Stimulated activated naive CD4-positive, alpha-beta T cell treated with Interleukin-2 at 50 U/mL for 16 hours (primary cell): ENCODE data around the gene IGSF10.
"Not testable (repeated sequence)": the region's sequence is repeated elsewhere in the genome, so short reads cannot be mapped to it uniquely, and the experiment has no call there.

Experiments
- DNase-seq: peaks from one replicate; lab custom pipeline; 2025; lab: John Stamatoyannopoulos, UW

The IGSF10 gene

GRCh38 chr3:151460774-151461450 lies at the start of gene IGSF10:
Gene IGSF10, minus strand, starts transcription at chr3:151461061. Its CDS starts 2,352 bp downstream, at chr3:151458709.
- no peak for DNase-seq

DNA sequence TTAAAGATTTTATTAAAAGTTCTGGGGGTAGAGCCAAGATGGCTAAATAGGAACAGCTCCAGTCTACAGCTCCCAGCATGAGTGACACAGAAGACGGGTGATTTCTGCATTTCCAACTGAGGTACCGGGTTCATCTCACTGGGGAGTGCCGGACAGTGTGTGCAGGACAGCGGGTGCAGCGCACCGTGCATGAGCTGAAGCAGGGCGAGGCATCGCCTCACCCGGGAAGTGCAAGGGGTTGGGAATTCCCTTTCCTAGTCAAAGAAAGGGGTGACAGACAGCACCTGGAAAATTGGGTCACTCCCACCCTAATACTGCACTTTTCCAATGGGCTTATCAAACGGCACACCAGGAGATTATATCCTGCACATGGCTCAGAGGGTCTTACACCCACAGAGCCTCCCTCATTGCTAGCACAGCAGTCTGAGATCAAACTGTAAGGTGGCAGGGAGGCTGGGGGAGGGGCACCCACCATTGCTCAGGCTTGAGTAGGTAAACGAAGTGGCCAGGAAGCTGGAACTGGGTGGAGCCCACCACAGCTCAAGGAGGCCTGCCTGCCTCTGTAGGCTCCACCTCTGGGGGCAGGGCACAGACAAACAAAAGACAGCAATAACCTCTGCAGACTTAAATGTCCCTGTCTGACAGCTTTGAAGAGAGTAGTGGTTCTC lies 48.7 kb upstream of the IGSF10 start:
- not testable (repeated sequence) for DNase-seq

DNA sequence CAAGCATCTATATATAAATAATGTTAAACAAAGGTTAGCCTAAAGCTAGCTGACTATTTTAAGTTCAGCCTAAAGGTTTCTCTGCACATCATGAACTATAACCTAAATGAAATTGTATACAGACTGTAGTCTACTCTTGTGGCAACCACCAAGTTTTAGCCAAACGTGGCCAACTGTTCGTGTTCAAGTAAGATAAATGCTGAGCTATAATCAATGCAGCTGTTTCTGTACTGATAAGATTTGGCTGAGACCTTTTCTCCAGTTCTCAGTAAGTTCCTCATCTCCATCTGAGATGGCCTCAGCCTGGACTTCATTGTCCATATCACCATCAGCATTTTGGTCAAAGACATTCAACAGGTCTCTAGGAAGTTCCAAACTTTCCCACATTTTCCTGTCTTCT lies 43.7 kb upstream of the IGSF10 start:
- DNase-seq = no peak

GRCh38 chr3:151503074-151503473 lies 42.2 kb upstream of the IGSF10 start:
- DNase-seq = no peak

- no peak for DNase-seq
Measured at GRCh38 chr3:151501923-151502632, 41.2 kb upstream of the IGSF10 start.

DNA sequence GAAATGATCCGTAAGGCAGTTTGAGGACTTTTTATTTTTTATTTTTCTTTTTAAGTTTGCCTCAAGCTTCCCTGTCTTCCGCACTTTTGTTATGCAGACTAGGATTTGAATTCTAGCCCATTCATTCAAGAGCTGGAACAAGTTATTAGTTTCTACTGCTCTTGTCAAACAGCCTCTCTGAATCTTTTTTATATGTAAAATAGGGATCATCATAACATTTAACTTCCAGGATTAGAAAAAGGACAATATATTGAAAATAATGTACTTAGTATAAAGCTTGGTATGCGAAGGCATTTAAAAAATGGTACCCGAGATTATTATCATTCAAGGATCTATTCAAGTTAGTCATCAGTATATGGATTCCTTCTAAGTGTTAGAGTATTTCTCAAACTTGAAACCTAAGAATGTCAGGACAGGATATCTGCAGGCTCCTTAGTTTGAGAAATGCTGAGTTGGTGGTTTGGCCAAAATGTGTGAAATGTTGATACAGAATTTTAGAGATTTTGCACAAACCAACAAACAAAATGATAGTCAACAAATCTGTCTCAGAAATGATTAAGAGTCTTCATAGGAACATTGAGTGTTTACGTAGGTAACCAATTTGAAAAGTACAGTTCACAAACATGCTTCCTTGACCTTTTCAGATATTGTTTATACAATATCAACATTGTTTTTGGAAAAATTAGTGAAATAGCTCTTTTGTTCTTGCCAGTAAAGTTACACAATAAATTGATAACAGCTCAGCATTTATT lies 40.5 kb upstream of the IGSF10 start:
- no peak for DNase-seq

DNA sequence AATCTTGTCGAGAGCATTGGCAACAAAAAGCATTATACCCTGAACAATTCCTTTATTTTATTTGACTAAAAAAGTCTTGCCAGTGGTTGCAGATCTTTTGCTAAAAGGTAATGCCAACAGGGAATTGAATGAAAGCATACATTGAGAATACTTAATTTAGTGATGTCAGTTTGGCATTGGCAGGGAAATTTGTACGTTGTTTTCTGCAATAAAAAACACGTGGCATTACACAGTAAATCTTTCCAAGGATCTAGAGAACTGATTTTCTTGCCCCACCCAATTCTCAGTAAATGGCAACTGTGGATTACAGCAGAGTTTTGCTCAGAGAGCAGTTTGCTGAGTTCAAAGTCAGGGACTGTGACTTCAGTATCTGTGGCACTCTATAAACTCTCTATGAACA lies 38.3 kb upstream of the IGSF10 start:
- DNase-seq = no peak

DNA sequence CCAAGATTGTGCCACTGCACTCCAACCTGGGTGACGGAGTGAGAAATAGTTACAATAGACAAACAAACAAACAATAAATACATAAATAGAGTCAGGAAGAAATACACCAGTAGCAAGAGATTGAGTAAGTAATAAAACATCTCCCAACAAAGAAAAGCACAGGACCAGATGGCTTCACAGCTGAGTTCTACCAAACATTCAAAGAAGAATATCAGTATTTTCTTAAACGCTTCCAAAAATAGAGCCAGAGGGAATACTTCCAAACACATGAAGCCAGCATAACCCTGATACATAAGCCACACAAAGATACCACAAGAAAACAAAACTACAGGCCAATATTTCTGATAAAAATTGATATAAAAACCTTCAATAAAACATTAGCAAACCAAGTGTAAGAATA lies 30.7 kb upstream of the IGSF10 start:
- no peak for DNase-seq

- not testable (repeated sequence) for DNase-seq
Measured at GRCh38 chr3:151487833-151488232, 27.0 kb upstream of the IGSF10 start.

DNA sequence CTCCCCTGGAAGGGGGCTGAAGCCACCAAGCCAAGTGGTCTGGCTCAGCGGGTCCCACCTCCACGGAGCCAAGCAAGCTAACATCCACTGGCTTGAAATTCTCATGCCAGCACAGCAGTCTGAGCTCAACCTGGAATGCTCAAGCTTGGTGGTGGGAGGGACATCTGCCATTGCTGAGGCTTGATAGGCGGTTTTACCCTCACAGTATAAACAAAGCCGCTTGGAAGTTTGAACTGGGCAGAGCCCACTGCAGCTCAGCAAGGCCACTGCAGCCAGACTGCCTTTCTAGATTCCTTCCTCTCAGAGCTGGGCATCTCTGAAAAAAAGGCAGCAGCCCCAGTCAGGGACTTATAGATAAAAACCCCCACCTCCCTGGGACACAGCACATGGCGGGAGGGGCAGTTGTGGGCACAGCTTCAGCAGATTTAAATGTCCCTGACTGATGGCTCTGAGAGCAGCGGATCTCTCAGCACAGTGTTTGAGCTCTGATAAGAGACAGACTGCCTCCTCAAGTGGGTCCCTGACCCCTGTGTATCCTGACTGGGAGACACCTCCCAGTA lies 23.2 kb upstream of the IGSF10 start:
- no peak for DNase-seq

DNA sequence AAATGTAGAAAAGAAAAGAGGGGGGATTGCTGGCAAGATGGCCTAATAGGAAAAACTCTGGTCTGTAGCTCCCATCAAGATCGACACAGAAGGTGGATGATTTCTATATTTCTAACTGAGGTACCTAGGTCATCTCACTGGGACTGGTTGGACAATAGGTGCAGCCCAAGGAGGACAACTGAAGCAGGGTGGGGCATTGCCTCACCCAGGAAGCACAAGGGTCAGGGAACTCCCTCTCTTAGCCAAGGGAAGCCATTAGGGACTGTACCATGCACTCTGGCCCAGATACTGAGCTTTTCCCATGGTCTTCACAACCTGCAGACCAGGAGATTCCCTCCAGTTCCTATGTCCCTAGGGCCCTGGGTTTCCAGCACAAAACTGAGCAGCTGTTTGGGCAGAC lies 22.6 kb upstream of the IGSF10 start:
- no peak for DNase-seq

- DNase-seq = no peak
Measured at GRCh38 chr3:151480492-151480891, 19.6 kb upstream of the IGSF10 start.

GRCh38 chr3:151479452-151479851 lies 18.6 kb upstream of the IGSF10 start:
- no peak for DNase-seq

GRCh38 chr3:151478335-151478697 lies 17.5 kb upstream of the IGSF10 start:
- DNase-seq = no peak

DNA sequence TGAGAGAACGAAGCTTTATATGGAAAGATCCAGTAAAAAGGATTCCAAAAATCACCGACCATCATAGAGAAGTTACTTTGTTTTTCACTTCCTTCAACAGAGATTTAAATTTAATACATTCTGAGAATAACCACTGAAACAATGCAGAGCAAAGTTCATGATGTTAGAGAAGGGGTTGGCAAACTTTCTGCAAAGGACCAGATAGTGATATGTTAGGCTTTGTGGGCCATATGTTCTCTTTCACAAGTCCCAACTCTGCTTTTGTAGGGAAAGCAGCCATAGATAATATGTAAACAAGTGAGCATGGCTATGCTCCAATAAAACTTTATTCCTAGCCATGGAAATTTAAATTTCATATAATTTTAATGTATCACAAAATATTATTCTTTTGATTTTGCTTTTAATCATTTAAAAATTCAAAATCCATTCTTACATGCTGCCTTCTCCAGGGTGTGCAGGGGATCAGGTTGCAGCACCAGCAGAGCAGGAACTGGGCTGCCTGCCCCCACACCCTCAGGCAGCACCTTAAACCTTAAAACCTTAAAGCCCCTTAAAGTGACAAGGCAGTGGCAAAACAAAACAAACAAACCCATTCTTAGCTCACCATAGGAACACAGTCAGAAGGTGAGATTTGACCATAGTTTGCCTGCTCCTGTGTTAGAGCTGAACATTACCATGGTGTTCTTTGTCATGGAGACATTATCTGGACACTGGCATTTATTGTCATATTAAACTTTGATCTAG lies 16.9 kb upstream of the IGSF10 start:
- no peak for DNase-seq

DNA sequence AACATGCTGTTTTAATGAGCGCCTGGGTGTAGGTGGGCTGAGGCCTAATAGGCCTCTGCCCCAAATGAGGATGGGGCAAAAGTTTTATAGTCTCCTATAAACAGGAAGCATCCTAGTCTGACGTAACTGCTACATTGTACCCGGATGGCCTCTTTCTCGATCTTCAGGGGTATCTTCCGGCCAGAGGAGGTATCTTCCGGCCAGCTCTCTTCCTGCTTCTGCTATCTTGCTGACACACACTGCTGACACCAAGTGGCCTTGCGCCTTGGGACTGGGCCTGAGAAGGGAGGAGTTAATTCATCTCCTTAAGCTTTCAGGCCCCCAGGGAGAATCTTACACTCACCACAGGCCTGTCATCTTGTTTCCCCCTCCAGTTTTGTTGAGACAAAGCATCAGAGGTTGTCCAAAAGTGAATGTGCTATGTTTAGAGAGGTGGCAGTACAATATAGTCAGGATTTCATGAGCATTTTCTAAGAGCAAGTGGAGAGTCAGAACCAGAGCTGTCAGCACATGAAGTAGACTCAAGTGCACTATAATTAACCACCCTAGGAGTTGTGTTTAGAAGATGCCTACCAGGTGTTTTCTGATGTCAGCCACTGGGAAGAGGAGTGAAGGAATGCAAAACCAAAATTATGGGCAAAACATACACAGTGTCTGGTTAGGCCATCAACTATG lies 15.6 kb upstream of the IGSF10 start:
- no peak for DNase-seq

GRCh38 chr3:151468284-151468917 lies 7.5 kb upstream of the IGSF10 start:
- DNase-seq = no peak

DNA sequence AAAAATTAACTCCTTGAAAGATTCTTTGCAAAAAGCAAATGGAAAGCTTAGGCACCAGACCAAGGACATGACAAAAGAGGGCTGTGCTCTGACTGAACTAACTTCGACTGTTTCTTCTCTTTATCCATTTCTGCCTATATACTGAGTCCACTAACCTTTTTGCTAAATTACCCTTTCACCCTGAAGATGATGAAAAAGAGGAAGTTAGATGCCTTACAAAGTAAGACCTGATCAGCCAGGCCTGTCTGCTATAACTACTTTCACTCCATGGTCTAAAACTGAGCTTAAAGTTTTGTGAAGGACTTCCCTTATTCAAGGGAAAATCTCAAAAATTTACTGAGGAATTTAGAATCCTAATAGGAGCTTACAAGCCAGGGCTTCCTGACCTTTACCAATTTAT lies 6.2 kb upstream of the IGSF10 start:
- no peak for DNase-seq

- no peak for DNase-seq
Measured at GRCh38 chr3:151462991-151463390, 2.1 kb upstream of the IGSF10 start.

DNA sequence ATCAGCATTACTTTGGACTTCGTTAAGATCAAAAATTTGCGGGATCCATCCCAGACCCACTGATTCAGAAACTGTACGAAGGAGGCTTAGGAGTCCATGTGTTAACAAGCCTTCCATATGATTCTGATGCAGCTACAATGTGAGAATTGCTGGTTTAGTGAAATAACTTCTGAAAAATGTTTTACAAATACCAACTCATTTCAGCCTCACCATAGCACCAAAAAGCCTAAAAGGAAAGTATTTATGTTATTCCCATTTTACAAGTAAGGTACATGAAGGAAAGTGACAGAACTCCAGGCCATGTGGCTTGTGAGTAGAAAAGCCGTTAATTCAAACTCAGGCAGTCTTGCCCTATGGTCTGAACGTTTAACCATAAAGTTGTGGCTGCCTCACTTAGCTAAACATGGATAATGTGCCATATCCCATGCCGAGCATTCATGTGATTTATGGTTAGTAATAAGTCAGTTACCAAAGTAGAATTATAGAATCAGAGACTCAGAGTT lies 1.5 kb upstream of the IGSF10 start:
- DNase-seq = no peak
